ENCODE results near the gene CHMP5.
A peak's percentile ranks its signal among the peaks of the same experiment; 100 is the strongest.

Gene CHMP5

GRCh38 chr9:33232815-33233214 lies 32.0 kb upstream of the CHMP5 start:
- POLR2A ChIA-PET: no interaction called here
- DNase-seq: no peak
- Histone ChIP-seq H3K27ac (ENCODE audit: insufficient read depth in 1 of 2, low read depth in 1 of 2, low read length in 2 of 2, poor library complexity in 1 of 2, severe bottlenecking in 2 of 2) (no peak overlapping the region), H3K4me1 (ENCODE audit: control extremely low read depth in 1 of 4, control insufficient read depth in 4 of 4, insufficient read depth in 4 of 4, low read length in 3 of 4) (peaks cover 0 to 14% (median 8%) of the 10 kb centered on the region in 4 experiments), H3K9me3 (ENCODE audit: control extremely low read depth in 1 of 5, control insufficient read depth in 4 of 5, insufficient read depth in 2 of 5, low read depth in 1 of 5, low read length in 4 of 5) (no peaks in the 10 kb centered on the region), H3K27me3 (replicated peaks in 2 of 5; ENCODE audit: control insufficient read depth in 4 of 5, insufficient read depth in 5 of 5, low read length in 4 of 5) (no peaks in the 10 kb centered on the region), H3K4me3 (ENCODE audit: control insufficient read depth in 1 of 7, extremely low read depth in 1 of 7, insufficient read depth in 4 of 7, low read depth in 2 of 7, low read length in 6 of 7) (no peak overlapping the region), H3K36me3 (ENCODE audit: control insufficient read depth in 4 of 4, insufficient read depth in 4 of 4, low read length in 3 of 4) (no peaks in the 10 kb centered on the region)
- CTCF ChIA-PET: interaction anchor here (0.9 to 1.7 kb wide), 5 partner anchors 7 to 32 kb away, joined by 3 to 5 read pairs (median 3); partner anchors contain the start of genes BAG1, CHMP5 and SPINK4
- 100% methylated on average over 6 of the region's 6 CpGs for WGBS (ENCODE audit: insufficient coverage)

GRCh38 chr9:33233626-33234342 lies 31.1 kb upstream of the CHMP5 start:
- Histone ChIP-seq H3K36me3 (ENCODE audit: control insufficient read depth in 4 of 4, insufficient read depth in 4 of 4, low read length in 3 of 4) (no peaks in the 10 kb centered on the region), H3K9me3 (ENCODE audit: control extremely low read depth in 1 of 5, control insufficient read depth in 4 of 5, insufficient read depth in 2 of 5, low read depth in 1 of 5, low read length in 4 of 5) (no peaks in the 10 kb centered on the region), H3K27me3 (replicated peaks in 2 of 5; ENCODE audit: control insufficient read depth in 4 of 5, insufficient read depth in 5 of 5, low read length in 4 of 5) (no peaks in the 10 kb centered on the region), H3K4me1 (ENCODE audit: control extremely low read depth in 1 of 4, control insufficient read depth in 4 of 4, insufficient read depth in 4 of 4, low read length in 3 of 4) (peaks cover 0 to 12% (median 5%) of the 10 kb centered on the region in 4 experiments), H3K4me3 (ENCODE audit: control insufficient read depth in 1 of 7, extremely low read depth in 1 of 7, insufficient read depth in 4 of 7, low read depth in 2 of 7, low read length in 6 of 7) (no peak overlapping the region), H3K27ac (ENCODE audit: insufficient read depth in 1 of 2, low read depth in 1 of 2, low read length in 2 of 2, poor library complexity in 1 of 2, severe bottlenecking in 2 of 2) (no peak overlapping the region)
- CTCF ChIA-PET: interaction anchor here (1.1 to 2.3 kb wide), 5 partner anchors 7 to 151 kb away, joined by 3 to 12 read pairs (median 4); partner anchors contain the start of genes BAG1 and CHMP5
- 8% methylated on average over 1 of the region's 1 CpG for WGBS (ENCODE audit: insufficient coverage)
- POLR2A ChIA-PET: interaction anchor here (0.6 to 0.9 kb wide), 2 partner anchors 67 to 502 kb away, joined by 3 read pairs; partner anchors contain the start of gene B4GALT1
- DNase-seq: peak; percentile 87 to 96 (median 95)

- POLR2A ChIA-PET: interaction anchor here (0.6 to 0.9 kb wide), 2 partner anchors 68 to 501 kb away, joined by 3 read pairs; partner anchors contain the start of gene B4GALT1
- no peaks in the 10 kb centered on the region for H3K27me3 ChIP-seq (replicated peaks in 2 of 5; ENCODE audit: control insufficient read depth in 4 of 5, insufficient read depth in 5 of 5, low read length in 4 of 5)
- no peaks in the 10 kb centered on the region for H3K36me3 ChIP-seq (ENCODE audit: control insufficient read depth in 4 of 4, insufficient read depth in 4 of 4, low read length in 3 of 4)
- WGBS (ENCODE audit: insufficient coverage): 97% methylated on average over 7 of the region's 9 CpGs
- peaks cover 0 to 22% (median 11%) of the 10 kb centered on the region in 4 experiments for H3K4me1 ChIP-seq (ENCODE audit: control extremely low read depth in 1 of 4, control insufficient read depth in 4 of 4, insufficient read depth in 4 of 4, low read length in 3 of 4)
- no peak overlapping the region for H3K4me3 ChIP-seq (ENCODE audit: control insufficient read depth in 1 of 7, extremely low read depth in 1 of 7, insufficient read depth in 4 of 7, low read depth in 2 of 7, low read length in 6 of 7)
- no peaks in the 10 kb centered on the region for H3K9me3 ChIP-seq (ENCODE audit: control extremely low read depth in 1 of 5, control insufficient read depth in 4 of 5, insufficient read depth in 2 of 5, low read depth in 1 of 5, low read length in 4 of 5)
- CTCF ChIA-PET: interaction anchor here (1.2 to 2.3 kb wide), 5 partner anchors 8 to 158 kb away, joined by 3 to 12 read pairs (median 4); partner anchors contain the start of gene SMU1
- H3K27ac ChIP-seq (ENCODE audit: insufficient read depth in 1 of 2, low read depth in 1 of 2, low read length in 2 of 2, poor library complexity in 1 of 2, severe bottlenecking in 2 of 2): no peak overlapping the region
- DNase-seq: no peak
These were observed 30.1 kb upstream of the CHMP5 start for GRCh38 chr9:33234511-33235467.

- no peaks in the 10 kb centered on the region for H3K36me3 ChIP-seq (ENCODE audit: control insufficient read depth in 4 of 4, insufficient read depth in 4 of 4, low read length in 3 of 4)
- WGBS (ENCODE audit: insufficient coverage): 86% methylated on average over 3 of the region's 3 CpGs
- no peak overlapping the region for H3K27ac ChIP-seq (ENCODE audit: insufficient read depth in 1 of 2, low read depth in 1 of 2, low read length in 2 of 2, poor library complexity in 1 of 2, severe bottlenecking in 2 of 2)
- CTCF ChIA-PET: interaction anchor here (1.0 to 2.0 kb wide), 5 partner anchors 8 to 110 kb away, joined by 3 to 17 read pairs (median 3); no protein-coding TSS in a partner anchor
- H3K9me3 ChIP-seq (ENCODE audit: control extremely low read depth in 1 of 5, control insufficient read depth in 4 of 5, insufficient read depth in 2 of 5, low read depth in 1 of 5, low read length in 4 of 5): no peaks in the 10 kb centered on the region
- no peak overlapping the region for H3K4me3 ChIP-seq (ENCODE audit: control insufficient read depth in 1 of 7, extremely low read depth in 1 of 7, insufficient read depth in 4 of 7, low read depth in 2 of 7, low read length in 6 of 7)
- POLR2A ChIA-PET: no interaction called here
- peaks cover 0 to 35% (median 18%) of the 10 kb centered on the region in 4 experiments for H3K4me1 ChIP-seq (ENCODE audit: control extremely low read depth in 1 of 4, control insufficient read depth in 4 of 4, insufficient read depth in 4 of 4, low read length in 3 of 4)
- no peaks in the 10 kb centered on the region for H3K27me3 ChIP-seq (replicated peaks in 2 of 5; ENCODE audit: control insufficient read depth in 4 of 5, insufficient read depth in 5 of 5, low read length in 4 of 5)
- no peak for DNase-seq
These were observed 28.3 kb upstream of the CHMP5 start for GRCh38 chr9:33236571-33236970.

GRCh38 chr9:33239921-33240320 lies 24.9 kb upstream of the CHMP5 start, which contains the start of gene SPINK4:
Gene SPINK4, plus strand, starts transcription at chr9:33240167. Its CDS starts 42 bp downstream, at chr9:33240209.
- Histone ChIP-seq H3K9me3 (ENCODE audit: control extremely low read depth in 1 of 5, control insufficient read depth in 4 of 5, insufficient read depth in 2 of 5, low read depth in 1 of 5, low read length in 4 of 5) (no peaks in the 10 kb centered on the region), H3K27me3 (replicated peaks in 2 of 5; ENCODE audit: control insufficient read depth in 4 of 5, insufficient read depth in 5 of 5, low read length in 4 of 5) (no peaks in the 10 kb centered on the region), H3K36me3 (ENCODE audit: control insufficient read depth in 4 of 4, insufficient read depth in 4 of 4, low read length in 3 of 4) (no peaks in the 10 kb centered on the region), H3K27ac (ENCODE audit: insufficient read depth in 1 of 2, low read depth in 1 of 2, low read length in 2 of 2, poor library complexity in 1 of 2, severe bottlenecking in 2 of 2) (no peak within 1 kb of the TSS), H3K4me3 (ENCODE audit: control insufficient read depth in 1 of 7, extremely low read depth in 1 of 7, insufficient read depth in 4 of 7, low read depth in 2 of 7, low read length in 6 of 7) (no peak within 1 kb of the TSS), H3K4me1 (ENCODE audit: control extremely low read depth in 1 of 4, control insufficient read depth in 4 of 4, insufficient read depth in 4 of 4, low read length in 3 of 4) (peaks cover 0 to 23% (median 12%) of the 10 kb centered on the region in 4 experiments)
- WGBS (ENCODE audit: insufficient coverage): 29% methylated on average over 6 of the region's 7 CpGs
- DNase-seq: peak; percentile 93 to 98 (median 98)
- POLR2A ChIA-PET: no interaction called here
- CTCF ChIA-PET: interaction anchor here (0.6 to 3.6 kb wide), 9 partner anchors 8 to 947 kb away, joined by 3 to 30 read pairs (median 4); no protein-coding TSS in a partner anchor

GRCh38 chr9:33241298-33241697 lies 23.6 kb upstream of the CHMP5 start:
- H3K4me1 ChIP-seq (ENCODE audit: control extremely low read depth in 1 of 4, control insufficient read depth in 4 of 4, insufficient read depth in 4 of 4, low read length in 3 of 4): peaks cover 0 to 23% (median 12%) of the 10 kb centered on the region in 4 experiments
- H3K27me3 ChIP-seq (replicated peaks in 2 of 5; ENCODE audit: control insufficient read depth in 4 of 5, insufficient read depth in 5 of 5, low read length in 4 of 5): no peaks in the 10 kb centered on the region
- CTCF ChIA-PET: interaction anchor here (0.9 to 3.6 kb wide), 7 partner anchors 8 to 62 kb away, joined by 3 to 30 read pairs (median 5); no protein-coding TSS in a partner anchor
- no peaks in the 10 kb centered on the region for H3K36me3 ChIP-seq (ENCODE audit: control insufficient read depth in 4 of 4, insufficient read depth in 4 of 4, low read length in 3 of 4)
- no peaks in the 10 kb centered on the region for H3K9me3 ChIP-seq (ENCODE audit: control extremely low read depth in 1 of 5, control insufficient read depth in 4 of 5, insufficient read depth in 2 of 5, low read depth in 1 of 5, low read length in 4 of 5)
- no peak for DNase-seq
- no peak overlapping the region for H3K4me3 ChIP-seq (ENCODE audit: control insufficient read depth in 1 of 7, extremely low read depth in 1 of 7, insufficient read depth in 4 of 7, low read depth in 2 of 7, low read length in 6 of 7)
- H3K27ac ChIP-seq (ENCODE audit: insufficient read depth in 1 of 2, low read depth in 1 of 2, low read length in 2 of 2, poor library complexity in 1 of 2, severe bottlenecking in 2 of 2): no peak overlapping the region
- 93% methylated on average over 3 of the region's 5 CpGs for whole genome bisulfite sequencing (ENCODE audit: insufficient coverage)
- POLR2A ChIA-PET: no interaction called here
